CD14-positive monocyte (primary cell): ENCODE data around the gene CDH22. TPM values are rescaled to one million over a fixed set of nuclear protein-coding genes. Genes with fewer than 3 reads are reported as not detected.

ENCODE experiments used
- DNase-seq, 3 donors: peaks; one replicate each; pipeline ENCODE4 v3.0.0-alpha.2; 2011 to 2022
- H2AFZ ChIP-seq: 2 replicates; pipeline ENCODE4 v1.6.0; 2012; ENCODE audit warnings: mild to moderate bottlenecking, low read depth, low read length, inconsistent platforms; ENCODE audit not compliant: insufficient read depth, poor library complexity, severe bottlenecking
- H3K27ac ChIP-seq, 2 donors: 1 replicate in 1 of 2; 2 replicates in 1 of 2; pipeline ENCODE4 v1.5.1; 2012 to 2013; ENCODE audit warnings: low read length in 2 of 2, control low read depth in 1 of 2, inconsistent platforms in 1 of 2, low read depth in 1 of 2, mild to moderate bottlenecking in 1 of 2
- H3K27me3 ChIP-seq, 2 donors: one replicate each; pipeline versions ENCODE4 v1.6.0 to v1.6.1; 2011 to 2013; ENCODE audit warnings: low read length in 2 of 2; ENCODE audit not compliant: control insufficient read depth in 2 of 2, insufficient read depth in 2 of 2
- H3K36me3 ChIP-seq, 2 donors: replicated peaks in 1 of 2; 1 replicate in 1 of 2; 2 replicates in 1 of 2; pipeline versions ENCODE4 v1.5.1 to v1.6.1; 2012 to 2013; ENCODE audit warnings: low read length in 2 of 2, control low read depth in 1 of 2, inconsistent platforms in 1 of 2, mild to moderate bottlenecking in 1 of 2; ENCODE audit not compliant: insufficient read depth in 2 of 2, control insufficient read depth in 1 of 2
- H3K4me1 ChIP-seq, 2 donors: 1 replicate in 1 of 2; 2 replicates in 1 of 2; pipeline versions ENCODE4 v1.5.1 to v1.6.1; 2012 to 2013; ENCODE audit warnings: low read length in 2 of 2, control low read depth in 1 of 2, inconsistent platforms in 1 of 2, mild to moderate bottlenecking in 1 of 2, moderate library complexity in 1 of 2; ENCODE audit not compliant: insufficient read depth in 2 of 2, control insufficient read depth in 1 of 2
- H3K4me2 ChIP-seq: replicated peaks from 2 replicates; pipeline ENCODE3; 2012; ENCODE audit warnings: low read length, moderate library complexity, mild to moderate bottlenecking; ENCODE audit not compliant: poor library complexity, severe bottlenecking; ENCODE audit errors: extremely low read depth
- H3K4me3 ChIP-seq, 3 experiments: fragments of 200-600 bp in 1 of 3; sonication (generic) in 1 of 3; replicated peaks in 1 of 3; 1 replicate in 2 of 3; 2 replicates in 1 of 3; pipeline ENCODE4 v1.5.1; 2011 to 2013; ENCODE audit warnings: low read length in 3 of 3, mild to moderate bottlenecking in 3 of 3, control low read depth in 2 of 3, low read depth in 2 of 3, inconsistent platforms in 1 of 3, moderate library complexity in 1 of 3
- H3K79me2 ChIP-seq: 2 replicates; pipeline ENCODE4 v1.6.0; 2012; ENCODE audit warnings: mild to moderate bottlenecking, control low read depth, inconsistent platforms, low read length, moderate library complexity; ENCODE audit not compliant: insufficient read depth
- H3K9ac ChIP-seq: 2 replicates; pipeline ENCODE4 v1.6.0; 2017; ENCODE audit warnings: low read length, mild to moderate bottlenecking; ENCODE audit not compliant: insufficient read depth, poor library complexity, severe bottlenecking
- H3K9me3 ChIP-seq, 2 donors: replicated peaks in 1 of 2; 1 replicate in 1 of 2; 2 replicates in 1 of 2; pipeline versions ENCODE4 v1.5.1 to v1.6.1; 2012 to 2013; ENCODE audit warnings: low read length in 2 of 2, control low read depth in 1 of 2; ENCODE audit not compliant: control insufficient read depth in 1 of 2, insufficient read depth in 1 of 2
- H4K20me1 ChIP-seq: 2 replicates; pipeline ENCODE4 v1.6.0; 2012; ENCODE audit warnings: mild to moderate bottlenecking, low read length, control low read depth, moderate library complexity; ENCODE audit not compliant: insufficient read depth
- H3K27ac Mint-ChIP-seq, 7 donors: one replicate each; pipeline ENCODE4 v1.8.0; 2020; ENCODE audit warnings: mild to moderate bottlenecking in 7 of 7, mixed read lengths in 7 of 7, moderate library complexity in 6 of 7, inconsistent platforms in 2 of 7
- H3K27me3 Mint-ChIP-seq, 3 donors: one replicate each; pipeline ENCODE4 v1.8.0; 2021 to 2022; ENCODE audit warnings: low read depth in 3 of 3, mild to moderate bottlenecking in 3 of 3, mixed read lengths in 3 of 3, moderate library complexity in 3 of 3, inconsistent platforms in 1 of 3
- H3K36me3 Mint-ChIP-seq, 2 donors: one replicate each; pipeline ENCODE4 v1.8.0; 2020; ENCODE audit warnings: mixed read lengths in 2 of 2, inconsistent platforms in 1 of 2, mild to moderate bottlenecking in 1 of 2
- H3K4me1 Mint-ChIP-seq: one replicate; pipeline ENCODE4 v1.8.0; 2020; ENCODE audit warnings: mild to moderate bottlenecking, mixed read lengths
- H3K4me3 Mint-ChIP-seq, 2 donors: one replicate each; pipeline ENCODE4 v1.8.0; 2020; ENCODE audit warnings: mild to moderate bottlenecking in 2 of 2, mixed read lengths in 2 of 2, moderate library complexity in 1 of 2
- H3K9me3 Mint-ChIP-seq, 7 donors: one replicate each; pipeline ENCODE4 v1.8.0; 2020 to 2022; ENCODE audit warnings: mixed read lengths in 7 of 7, mild to moderate bottlenecking in 6 of 7, moderate library complexity in 6 of 7, inconsistent platforms in 2 of 7
- CTCF ChIP-seq: fragments of 200-600 bp; IDR thresholded peaks from one replicate; pipeline ENCODE4 v1.8.0; 2022; ENCODE audit warnings: antibody characterized with exemption, mild to moderate bottlenecking
- WGBS: methylation state at CpG from one replicate; pipeline ENCODE4 v1.1.5; 2013; ENCODE audit warnings: missing lambda C conversion rate; ENCODE audit not compliant: insufficient coverage; 5-methylcytosine and 5-hydroxymethylcytosine counted together
- intact Hi-C, 2 donors: fragments of 100-400 bp; cut with micrococcal nuclease; formaldehyde crosslinking; loops; one replicate each; pipeline versions ENCODE4 v1.15.0 to v1.15.1; 2023
- polyA plus RNA-seq, 3 donors: library from polyadenylated mRNA; depleted of rRNA in 1 of 3; unstranded in 2 of 3; stranded (reverse) in 1 of 3; fragments of 300-500 nt in 2 of 3; fragments of >200 nt in 1 of 3; fragmentation: Illumina TruSeq in 2 of 3; gene quantifications; 1 replicate in 2 of 3; 2 replicates in 1 of 3; pipeline ENCODE4 v1.2.3, GENCODE V29; 2012 to 2021

The CDH22 gene
- polyA plus RNA-seq, 3 donors, result not detected

DNA sequence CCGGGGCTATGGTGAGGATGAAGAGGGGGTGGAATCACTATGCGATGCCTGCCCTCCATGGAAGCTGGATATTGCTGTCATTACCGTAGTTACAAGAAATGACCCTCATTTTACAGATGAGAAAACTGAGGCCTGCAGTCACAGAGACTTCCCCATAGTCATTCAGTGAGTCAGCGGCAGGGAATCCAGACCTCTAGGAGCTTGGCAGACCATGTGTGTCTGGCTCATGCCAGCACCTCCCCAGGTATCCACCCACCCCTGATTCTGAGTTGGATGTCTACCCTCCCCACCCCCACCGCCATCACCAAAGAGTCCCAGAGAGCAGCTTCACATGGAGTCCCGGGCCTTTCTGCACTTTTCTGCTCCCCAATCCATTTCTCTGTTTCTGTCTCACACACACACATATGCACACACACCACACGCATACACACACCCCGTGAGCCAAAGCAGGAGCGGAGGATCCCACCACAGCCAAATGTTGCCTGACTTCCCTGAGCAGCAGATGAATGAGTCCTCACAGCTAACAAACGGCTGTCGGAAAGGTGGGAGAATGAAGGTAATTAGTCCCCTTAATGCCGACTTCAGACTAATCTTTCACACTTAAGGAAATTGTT is 24.8 kb downstream of the CDH22 start:
- no peaks in the 10 kb centered on the region for H4K20me1 ChIP-seq
- H3K4me2 ChIP-seq, result no peak overlapping the region
- H3K27me3 Mint-ChIP-seq, result peaks cover 10 to 26% (median 20%) of the 10 kb centered on the region in 3 donors
- no peak overlapping the region for H3K9ac ChIP-seq
- intact Hi-C loops, result no loop called here
- no peak overlapping the region for H2AFZ ChIP-seq
- H3K4me3 Mint-ChIP-seq, result peak overlapping the region in 1 of 2 donors; percentile 44
- no peak for DNase-seq
- peaks cover 0 to 16% of the 10 kb centered on the region in 2 donors for H3K27me3 ChIP-seq
- TF ChIP-seq CTCF, result no peak
- H3K4me3 ChIP-seq, result no peak overlapping the region
- WGBS, result 81% methylated on average over 5 of the region's 12 CpGs
- H3K27ac ChIP-seq, result no peak overlapping the region
- peaks cover 3% of the 10 kb centered on the region for H3K4me1 Mint-ChIP-seq
- no peaks in the 10 kb centered on the region for H3K9me3 ChIP-seq
- H3K27ac Mint-ChIP-seq, result no peak overlapping the region
- H3K9me3 Mint-ChIP-seq, result peaks cover 0 to 2% (median 0%) of the 10 kb centered on the region in 7 donors
- no peaks in the 10 kb centered on the region for H3K79me2 ChIP-seq
- no peaks in the 10 kb centered on the region for H3K36me3 Mint-ChIP-seq
- H3K36me3 ChIP-seq, result no peaks in the 10 kb centered on the region
- no peaks in the 10 kb centered on the region for H3K4me1 ChIP-seq

- 60% methylated on average over 5 of the region's 11 CpGs for WGBS
- H3K36me3 ChIP-seq, result no peaks in the 10 kb centered on the region
Observed at GRCh38 chr20:46282669-46283068, 25.6 kb downstream of the CDH22 start.

More at GRCh38 chr20:46282669-46283068, 25.6 kb downstream of the CDH22 start:
- no peak overlapping the region for H3K4me3 ChIP-seq
- peaks cover 16 to 29% (median 25%) of the 10 kb centered on the region in 3 donors for H3K27me3 Mint-ChIP-seq
- no peak overlapping the region for H3K27ac Mint-ChIP-seq
- H3K9me3 Mint-ChIP-seq, result peaks cover 0 to 2% (median 0%) of the 10 kb centered on the region in 7 donors
- peaks cover 3% of the 10 kb centered on the region for H3K4me1 Mint-ChIP-seq
- no peaks in the 10 kb centered on the region for H4K20me1 ChIP-seq
- no peaks in the 10 kb centered on the region for H3K79me2 ChIP-seq
- DNase-seq, result no peak
- H3K4me2 ChIP-seq, result no peak overlapping the region
- no peak overlapping the region for H3K9ac ChIP-seq
- H3K27me3 ChIP-seq, result peaks cover 0 to 19% of the 10 kb centered on the region in 2 donors
- intact Hi-C loops, result no loop called here
- no peak overlapping the region for H3K27ac ChIP-seq
- H3K9me3 ChIP-seq, result no peaks in the 10 kb centered on the region
- H3K4me3 Mint-ChIP-seq, result no peak overlapping the region
- no peaks in the 10 kb centered on the region for H3K36me3 Mint-ChIP-seq
- no peak for TF ChIP-seq CTCF
- H2AFZ ChIP-seq, result no peak overlapping the region
- no peaks in the 10 kb centered on the region for H3K4me1 ChIP-seq
